ENCODE measurements around the gene SLC16A13. TPM values are rescaled to one million over a fixed set of nuclear protein-coding genes. Genes with fewer than 3 reads are reported as not detected.
A peak's percentile ranks its signal among the peaks of the same experiment; 100 is the strongest.

SLC16A13 gene
- total and polyA plus RNA-seq, 2 of the 8 experiments (the other 6 are each of a cell fraction or from before 2014, with no cell fraction given): 5.4 to 5.8 TPM

DNA sequence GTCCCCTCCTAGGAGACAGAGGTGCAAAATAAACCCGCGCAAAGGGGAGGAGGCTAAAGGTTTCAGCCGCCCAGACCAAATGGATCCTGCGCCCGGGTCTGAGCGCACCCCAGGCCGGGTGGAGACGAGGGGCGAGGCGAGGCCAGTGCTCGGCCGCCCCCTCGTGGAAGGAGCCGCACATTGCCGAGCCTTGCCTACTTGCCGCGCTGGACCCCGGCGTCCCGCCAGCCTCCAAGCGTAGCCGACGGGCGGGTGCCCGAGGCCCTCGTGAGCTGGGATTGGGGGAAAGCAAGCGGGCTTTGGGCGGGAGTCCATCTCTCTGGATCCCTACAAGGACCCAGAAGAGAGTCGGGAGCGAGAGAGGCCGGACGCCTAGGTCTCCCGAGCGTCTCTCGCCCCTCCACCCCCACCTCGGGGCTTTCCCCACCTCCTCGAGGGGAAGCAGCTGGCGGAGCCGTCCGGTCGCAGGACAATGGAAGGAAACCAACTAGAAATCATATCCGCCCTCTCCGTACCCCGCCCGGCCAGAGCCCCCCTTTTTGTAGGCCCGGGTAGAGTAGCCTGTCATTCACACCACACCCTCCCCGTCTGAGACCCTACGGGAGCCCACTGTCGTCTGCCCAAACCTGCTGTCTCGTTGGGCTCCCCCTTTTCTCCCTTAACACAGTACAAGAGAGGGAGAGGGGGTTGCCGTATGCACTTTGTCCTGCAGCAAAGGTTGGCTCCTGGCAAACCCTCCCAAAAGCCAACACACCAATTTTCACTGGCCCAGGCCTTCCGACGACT is 13.6 kb upstream of the SLC16A13 start:
- ChIA-PET POLR2A (ENCODE audit: partially characterized antibody) (interaction anchor here (0.5 to 3.3 kb wide), 4 partner anchors 10 to 290 kb away, joined by 3 to 13 read pairs (median 4); partner anchors contain the start of gene RNASEK), CTCF (ENCODE audit: partially characterized antibody) (interaction anchor here (0.6 to 3.2 kb wide), 25 partner anchors 9 to 355 kb away, joined by 3 to 34 read pairs (median 4); partner anchors contain the start of genes ALOX12, SLC13A5 and SLC16A13)
- Histone ChIP-seq H2BK15ac (ENCODE audit: low read length) (no peak overlapping the region), H3K4me3 (ENCODE audit: extremely low read depth in 1 of 4, insufficient read depth in 2 of 4, low read depth in 3 of 4, low read length in 4 of 4) (peak overlapping the region; percentile 57 to 68 (median 59)), H2BK20ac (ENCODE audit: low read length) (0 out of 2 replicates have a peak overlapping the region, but pooled peaks have one; percentile 72), H3K9me3 (ENCODE audit: insufficient read depth in 2 of 2, low read depth in 1 of 2, low read length in 1 of 2) (no peaks in the 10 kb centered on the region), H3K23me2 (ENCODE audit: low read depth, low read length) (peaks cover 11% of the 10 kb centered on the region), H3K79me1 (ENCODE audit: low read depth, low read length) (no peaks in the 10 kb centered on the region), H3K4me2 (ENCODE audit: insufficient read depth in 1 of 2, low read depth in 2 of 2, low read length in 2 of 2) (peak overlapping the region; percentile 91 to 97), H4K91ac (replicated peaks; ENCODE audit: insufficient read length, low read length) (peak overlapping the region; percentile 27), H3K56ac (replicated peaks; ENCODE audit: insufficient read length, low read depth, low read length) (peak overlapping the region; percentile 14), H2AFZ (ENCODE audit: low read length) (peak overlapping the region; percentile 74), H3K4ac (replicated peaks; ENCODE audit: insufficient read length, low read depth, low read length) (no peak overlapping the region), H2BK120ac (replicated peaks; ENCODE audit: low read depth, low read length) (peak overlapping the region; percentile 18), H3K9ac (replicated peaks in 1 of 4; ENCODE audit: extremely low read depth in 1 of 4, low read depth in 3 of 4, low read length in 3 of 4) (peak overlapping the region in 3 of 4 experiments; percentile 3 to 32 (median 16); a peak in 3 of 7 replicates), H4K5ac (ENCODE audit: insufficient read length, low read depth, low read length) (no peak overlapping the region), H2BK5ac (ENCODE audit: low read depth, low read length) (no peak overlapping the region), H2BK12ac (ENCODE audit: low read depth, low read length) (0 out of 2 replicates have a peak overlapping the region, but pooled peaks have one; percentile 14), H4K20me1 (replicated peaks in 1 of 2; ENCODE audit: control insufficient read depth in 1 of 2, insufficient read depth in 2 of 2, low read length in 2 of 2) (no peaks in the 10 kb centered on the region), H3K79me2 (ENCODE audit: control insufficient read depth in 1 of 2, insufficient read depth in 2 of 2, low read length in 2 of 2) (no peaks in the 10 kb centered on the region), H3K23ac (ENCODE audit: insufficient read length) (no peak overlapping the region), H3K14ac (ENCODE audit: insufficient read length) (no peak overlapping the region), H3K4me1 (replicated peaks in 1 of 4; ENCODE audit: control insufficient read depth in 3 of 4, insufficient read depth in 4 of 4, low read length in 3 of 4) (peaks cover 0 to 15% (median 5%) of the 10 kb centered on the region in 4 experiments; a peak in 6 of 7 replicates), H3K18ac (ENCODE audit: extremely low read depth, low read length) (peak overlapping the region; percentile 78), H3K27ac (ENCODE audit: low read depth, low read length) (no peak overlapping the region), H3K27me3 (replicated peaks in 1 of 4; ENCODE audit: control insufficient read depth in 3 of 4, extremely low read depth in 1 of 4, insufficient read depth in 3 of 4, low read length in 3 of 4) (peaks cover 0 to 16% (median 14%) of the 10 kb centered on the region in 4 experiments; a peak in 6 of 7 replicates), H3K36me3 (ENCODE audit: control insufficient read depth in 2 of 4, insufficient read depth in 4 of 4, low read length in 3 of 4) (peaks cover 0 to 8% (median 5%) of the 10 kb centered on the region in 4 experiments; a peak in 2 of 8 replicates), H2AK5ac (ENCODE audit: low read depth, low read length) (no peak overlapping the region), H4K8ac (ENCODE audit: extremely low read depth, insufficient read depth, low read length) (peak overlapping the region; percentile 75)
- DNase-seq (ENCODE audit: low read depth in 1 of 2, low spot score in 2 of 2) (peak in 1 of 2 experiments; percentile 95), FAIRE-seq (peak; percentile 60)
- WGBS, 2 experiments (ENCODE audit: extremely low coverage in 1 of 2, insufficient coverage in 1 of 2, insufficient read length in 1 of 2, insufficient replicate concordance in 2 of 2, low coverage in 1 of 2, low lambda C conversion rate in 2 of 2, missing lambda C conversion rate in 1 of 2): 5% methylated on average over 51 of the region's 53 CpGs; no CpG with 5 or more reads in 1 of the 2 experiments
- TF ChIP-seq, protein P1, sequence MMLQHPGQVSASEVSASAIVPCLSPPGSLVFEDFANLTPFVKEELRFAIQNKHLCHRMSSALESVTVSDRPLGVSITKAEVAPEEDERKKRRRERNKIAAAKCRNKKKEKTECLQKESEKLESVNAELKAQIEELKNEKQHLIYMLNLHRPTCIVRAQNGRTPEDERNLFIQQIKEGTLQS (IDR thresholded peaks at IDR 0.05; ENCODE audit: insufficient read depth, low read depth, low read length): no peak
- no peak for TF ChIP-seq HDAC6 (IDR thresholded peaks at IDR 0.05; ENCODE audit: low read depth, low read length)
- TF ChIP-seq KDM4A (IDR thresholded peaks at IDR 0.05; ENCODE audit: low read depth, low read length, severe bottlenecking): peak; percentile 76
- TF ChIP-seq ASH2L (IDR thresholded peaks at IDR 0.05; ENCODE audit: low read length): peak; percentile 45
- TF ChIP-seq, protein P2, sequence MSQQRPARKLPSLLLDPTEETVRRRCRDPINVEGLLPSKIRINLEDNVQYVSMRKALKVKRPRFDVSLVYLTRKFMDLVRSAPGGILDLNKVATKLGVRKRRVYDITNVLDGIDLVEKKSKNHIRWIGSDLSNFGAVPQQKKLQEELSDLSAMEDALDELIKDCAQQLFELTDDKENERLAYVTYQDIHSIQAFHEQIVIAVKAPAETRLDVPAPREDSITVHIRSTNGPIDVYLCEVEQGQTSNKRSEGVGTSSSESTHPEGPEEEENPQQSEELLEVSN (IDR thresholded peaks at IDR 0.05): peak; percentile 92
- TF ChIP-seq NANOG (IDR thresholded peaks at IDR 0.05; ENCODE audit: insufficient read depth, low read depth, low read length, poor library complexity, severe bottlenecking): peak; percentile 1
- 0 out of 2 replicates have a peak, but pooled peaks have one; percentile 19 for TF ChIP-seq GTF2F1 (IDR thresholded peaks at IDR 0.05; ENCODE audit: borderline replicate concordance, low read depth, low read length)
- peak; percentile 77 to 83 for TF ChIP-seq RAD21 (IDR thresholded peaks at IDR 0.05 in 1 of 2, conservative IDR thresholded peaks at IDR 0.05 in 1 of 2; ENCODE audit: low read depth in 2 of 2, low read length in 2 of 2)

Measured in H1 (cell line).